CD4-positive, alpha-beta T cell treated with Interleukin-4 for 4 hours (primary cell): ENCODE data around the gene MAGOHB.
"Not testable (repeated sequence)": the region's sequence is repeated elsewhere in the genome, so short reads cannot be mapped to it uniquely, and the experiment has no call there.

Experiments used
- DNase-seq: peaks from one replicate; pipeline ENCODE4 v3.0.0-alpha.2; 2020

MAGOHB gene

DNA sequence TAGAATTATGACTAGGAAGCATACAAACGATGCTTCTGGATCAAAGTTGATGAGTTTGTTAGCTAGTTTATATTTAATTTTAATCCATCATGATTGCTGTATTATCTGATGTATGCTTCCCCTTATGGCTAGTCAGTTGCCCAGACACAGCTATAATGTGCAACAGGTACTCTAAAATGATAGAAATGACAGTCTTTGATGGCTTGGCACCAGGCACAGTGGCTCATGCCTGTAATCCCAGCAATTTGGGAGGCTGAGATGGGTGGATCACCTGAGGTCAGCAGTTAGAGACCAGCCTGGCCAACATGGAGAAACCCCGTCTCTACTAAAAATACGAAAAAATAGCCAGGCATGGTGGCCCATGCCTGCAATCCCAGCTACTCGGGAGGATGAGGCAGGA is 2.2 kb downstream of the MAGOHB start:
- DNase-seq, result not testable (repeated sequence)

DNA sequence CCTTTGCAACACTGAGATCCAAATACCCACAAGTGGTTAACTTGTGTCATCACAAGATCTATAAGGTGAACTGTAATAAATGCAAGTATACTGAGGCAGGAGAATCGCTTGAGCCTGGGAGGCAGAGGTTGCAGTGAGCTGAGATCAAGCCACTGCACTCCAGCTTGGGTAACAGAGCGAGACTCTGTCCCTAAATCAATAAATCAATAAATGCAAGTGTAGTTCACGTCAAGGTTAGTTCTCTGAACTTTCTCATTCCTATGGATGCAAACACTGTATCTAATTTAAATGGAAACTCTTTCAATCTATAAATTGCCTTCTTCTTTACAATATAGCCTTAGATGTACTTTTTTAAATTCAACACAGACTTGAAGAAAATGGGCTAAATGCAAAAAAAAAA is 3.2 kb downstream of the MAGOHB start:
- DNase-seq, result no peak

DNA sequence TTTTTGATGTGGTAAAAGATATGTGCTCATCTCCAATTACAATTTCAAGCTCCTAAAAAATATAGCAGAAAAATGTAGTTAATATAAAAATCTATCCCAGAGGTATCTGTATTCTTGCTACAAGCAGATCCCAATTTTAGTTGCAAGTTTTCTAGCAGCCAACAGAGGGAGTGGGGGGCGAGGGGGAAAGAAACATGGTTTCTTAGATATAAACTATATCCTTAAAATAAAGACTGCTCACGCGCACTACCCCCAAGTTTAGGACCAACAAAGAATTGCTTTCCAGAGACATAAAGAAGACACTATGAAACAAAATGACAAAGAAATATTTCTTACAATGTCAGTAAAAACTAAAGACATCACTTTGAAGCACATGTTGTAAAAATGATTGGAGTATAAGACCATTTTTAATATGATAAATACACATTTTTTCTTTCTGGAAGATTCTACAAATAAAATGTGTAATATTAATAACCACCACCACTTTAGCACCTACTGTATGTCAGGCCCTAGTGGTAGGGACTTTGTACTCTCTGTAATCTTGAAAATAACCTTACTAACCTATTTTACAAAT is 5.4 kb downstream of the MAGOHB start:
- DNase-seq, result no peak

DNA sequence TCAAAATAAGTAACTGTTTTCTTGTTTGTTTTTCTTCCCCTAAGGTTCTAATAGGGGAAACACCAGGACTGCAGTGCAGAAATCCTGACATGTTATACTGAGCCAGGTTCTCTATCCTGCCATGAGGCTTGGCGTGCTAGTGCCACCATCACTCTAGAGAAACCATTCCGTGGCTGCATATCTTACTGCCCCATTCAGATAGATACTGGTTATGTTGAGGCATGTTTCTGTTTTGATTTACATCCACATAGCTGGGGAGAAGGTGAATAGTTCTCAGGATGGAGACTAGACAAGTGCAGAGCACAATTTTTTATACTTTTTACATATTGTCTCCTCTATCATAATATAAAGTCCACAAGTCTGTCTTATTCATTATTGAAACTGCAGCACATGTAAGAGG is 11.5 kb downstream of the MAGOHB start:
- DNase-seq, result no peak

DNA sequence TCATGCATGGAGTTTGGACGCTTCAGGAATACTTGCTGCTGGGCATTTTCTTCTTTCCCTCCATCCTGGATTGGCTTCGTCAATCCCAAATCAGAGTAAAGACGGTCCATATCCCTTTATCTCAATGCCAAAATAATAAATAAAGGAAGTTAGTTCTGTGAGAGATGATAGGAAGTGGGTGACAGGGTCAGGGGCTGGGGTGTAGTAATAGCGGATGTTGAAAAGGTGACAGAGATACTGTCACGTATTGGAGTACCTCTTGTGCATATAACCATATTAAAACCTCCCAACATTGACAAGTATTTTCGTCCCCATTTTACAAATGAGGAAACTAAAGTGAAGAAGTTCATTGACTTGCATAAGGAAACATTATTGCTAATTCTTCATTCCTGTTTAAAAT is 12.4 kb downstream of the MAGOHB start:
- no peak for DNase-seq

DNA sequence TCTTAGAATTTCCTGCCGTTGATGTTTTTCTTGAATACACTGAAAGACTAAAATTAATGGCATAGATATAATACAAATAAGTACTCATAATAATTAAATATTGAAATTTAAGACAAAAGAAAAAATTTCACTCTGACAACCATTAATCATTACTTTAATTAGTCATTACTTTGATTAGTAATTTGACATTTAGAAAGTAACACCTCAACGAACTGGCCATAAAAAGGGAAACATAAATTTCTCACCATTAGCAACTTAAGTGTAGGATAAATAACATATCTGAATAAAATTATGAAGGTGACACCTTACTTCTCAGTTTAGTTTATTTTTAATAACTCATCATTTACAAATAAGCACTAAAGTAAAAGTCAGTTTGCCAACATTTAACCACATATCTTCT is 17.5 kb downstream of the MAGOHB start:
- peak; percentile 34 for DNase-seq

DNA sequence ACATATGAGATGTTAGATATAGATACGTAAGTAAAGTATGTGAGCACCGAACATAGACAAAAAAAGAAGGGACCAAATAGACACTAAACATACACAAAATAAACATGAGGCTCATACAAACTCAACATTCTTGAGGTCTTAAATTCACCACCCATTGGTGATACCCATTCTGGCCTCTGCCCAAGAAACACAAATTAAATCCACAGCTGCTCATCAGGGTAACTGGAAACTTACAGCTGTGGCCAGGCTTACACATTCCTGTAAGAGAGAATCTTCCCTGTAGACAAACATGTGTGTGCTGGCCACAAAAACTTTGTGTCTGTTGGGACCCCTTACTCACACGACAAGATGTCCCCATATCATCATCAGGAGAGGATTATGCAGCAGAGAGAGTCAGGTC is 22.4 kb downstream of the MAGOHB start:
- no peak for DNase-seq

DNA sequence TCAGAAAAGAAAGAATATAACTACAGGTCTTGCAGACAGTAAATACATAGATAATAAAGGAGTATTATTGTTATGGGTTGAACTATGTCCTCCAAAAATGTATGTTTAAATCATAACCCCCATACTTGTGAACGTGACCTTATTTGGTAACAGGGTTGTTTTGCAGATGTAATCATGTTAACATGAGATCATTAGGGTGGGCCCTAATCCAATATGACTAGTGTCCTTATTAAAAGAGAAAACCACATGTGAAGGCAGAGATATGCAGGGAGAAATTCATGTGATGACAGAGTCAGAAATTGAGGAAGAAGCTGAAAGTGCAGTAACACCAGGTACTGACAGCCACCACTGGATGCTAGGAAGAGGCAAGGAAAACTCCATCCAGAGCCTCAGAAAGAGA is 29.0 kb downstream of the MAGOHB start:
- no peak for DNase-seq

DNA sequence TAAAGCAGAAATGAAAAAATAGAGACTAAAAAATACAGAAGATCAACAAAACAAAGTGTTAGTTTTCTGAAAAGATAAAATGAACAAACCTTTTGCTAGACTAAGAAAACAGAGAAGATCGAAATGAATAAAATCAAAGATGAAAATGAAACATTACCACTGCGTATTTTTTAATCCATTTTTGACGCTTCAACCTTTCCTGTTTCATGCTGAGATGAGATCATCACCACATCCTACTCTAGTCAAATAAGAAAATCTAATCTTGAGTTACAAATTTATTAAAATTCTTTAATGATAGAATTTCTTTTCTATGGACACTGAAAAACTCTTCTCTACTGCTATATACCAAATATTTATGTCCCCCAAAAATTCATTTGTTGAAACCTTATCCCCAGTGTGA is 30.7 kb downstream of the MAGOHB start:
- DNase-seq, result no peak

DNA sequence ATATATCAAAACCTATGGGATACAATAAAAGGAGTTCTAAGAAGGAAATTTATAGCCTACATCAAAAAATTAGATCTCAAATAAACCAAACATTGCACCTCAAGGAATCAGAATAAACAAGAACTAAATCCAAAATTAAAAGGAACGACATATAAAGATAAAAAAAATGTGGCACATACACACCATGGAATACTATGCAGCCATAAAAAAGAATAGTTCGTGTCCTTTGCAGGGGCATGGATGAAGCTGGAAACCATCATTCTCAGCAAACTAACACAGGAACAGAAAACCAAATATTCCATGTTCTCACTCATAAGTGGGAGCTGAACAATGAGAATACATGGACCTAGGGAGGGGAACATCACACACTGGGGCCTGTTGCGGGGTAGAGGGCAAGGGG is 31.3 kb downstream of the MAGOHB start:
- not testable (repeated sequence) for DNase-seq

DNA sequence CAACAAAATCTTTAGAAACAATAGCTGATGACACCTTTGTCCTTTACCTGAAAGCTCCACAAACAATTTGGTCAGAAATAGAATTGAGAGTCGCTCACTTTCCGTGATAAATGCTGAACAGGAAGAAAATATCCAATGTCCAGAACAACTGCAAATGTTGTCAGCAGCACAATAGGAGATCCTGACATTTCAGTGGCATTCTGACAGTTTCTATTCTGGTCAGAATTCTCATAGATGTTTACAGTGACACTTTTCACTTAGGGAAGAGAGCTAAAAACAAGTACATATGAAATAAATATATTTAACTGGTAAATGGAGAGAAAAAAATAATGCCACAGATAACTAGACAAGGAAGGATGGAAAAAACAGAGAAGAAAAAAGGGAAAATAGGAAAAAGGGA is 39.1 kb downstream of the MAGOHB start:
- DNase-seq, result no peak

DNA sequence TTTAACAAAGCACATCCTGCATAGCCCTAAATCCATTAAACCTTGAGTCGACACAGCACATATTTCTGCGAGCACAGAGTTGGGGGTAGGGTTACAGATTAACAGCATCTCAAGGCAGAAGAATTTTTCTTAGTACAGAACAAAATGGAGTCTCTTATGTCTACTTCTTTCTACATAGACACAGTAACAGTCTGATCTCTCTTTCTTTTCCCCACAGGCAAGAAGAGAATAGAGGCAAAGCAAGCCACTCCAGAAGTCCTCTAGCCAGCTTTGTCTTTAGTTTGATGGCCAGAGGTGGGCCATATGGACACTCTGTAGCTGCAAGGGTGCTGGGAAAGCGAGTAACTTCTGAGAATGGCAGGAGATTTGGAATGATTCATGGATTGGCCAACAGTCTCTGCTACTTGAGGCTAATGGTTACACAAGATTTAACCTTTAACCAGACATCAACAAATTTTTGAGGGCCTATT is 41.4 kb downstream of the MAGOHB start:
- not testable (repeated sequence) for DNase-seq

DNA sequence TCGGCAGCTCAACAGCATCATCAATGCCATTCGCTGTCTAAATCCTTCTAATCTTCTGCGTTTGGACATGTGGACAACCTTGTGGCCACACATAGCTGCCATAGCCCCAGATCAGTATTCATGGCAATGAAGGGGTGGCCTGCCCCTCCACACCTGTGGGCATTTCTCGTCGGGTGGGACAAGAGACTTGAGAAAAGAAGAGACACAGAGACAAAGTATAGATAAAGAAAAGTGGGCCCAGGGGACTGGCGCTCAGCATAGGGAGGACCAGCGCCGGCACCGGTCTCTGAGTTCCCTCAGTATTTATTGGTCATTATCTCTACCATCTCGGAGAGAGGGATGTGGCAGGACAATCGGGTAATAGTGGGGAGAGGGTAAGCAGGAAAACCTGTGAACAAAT is 42.3 kb downstream of the MAGOHB start:
- no peak for DNase-seq

DNA sequence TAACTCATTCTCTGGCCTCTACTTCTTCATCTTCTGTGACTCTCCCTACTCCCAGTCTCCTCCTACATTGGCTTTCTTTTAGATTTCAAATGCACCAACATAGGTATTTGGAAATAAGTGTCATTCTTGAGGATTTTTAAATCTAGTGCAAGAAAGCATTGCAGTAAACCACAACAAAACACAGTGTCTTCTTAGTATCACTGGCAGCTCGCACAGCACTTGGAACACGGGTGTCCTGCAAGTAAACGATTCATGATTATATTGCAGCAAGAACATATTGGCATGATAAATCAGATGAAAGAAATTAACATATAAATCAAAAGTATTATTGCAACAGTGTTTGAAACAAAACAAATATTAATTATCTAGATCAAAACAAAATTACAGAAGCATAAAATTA is 45.6 kb downstream of the MAGOHB start:
- no peak for DNase-seq

DNA sequence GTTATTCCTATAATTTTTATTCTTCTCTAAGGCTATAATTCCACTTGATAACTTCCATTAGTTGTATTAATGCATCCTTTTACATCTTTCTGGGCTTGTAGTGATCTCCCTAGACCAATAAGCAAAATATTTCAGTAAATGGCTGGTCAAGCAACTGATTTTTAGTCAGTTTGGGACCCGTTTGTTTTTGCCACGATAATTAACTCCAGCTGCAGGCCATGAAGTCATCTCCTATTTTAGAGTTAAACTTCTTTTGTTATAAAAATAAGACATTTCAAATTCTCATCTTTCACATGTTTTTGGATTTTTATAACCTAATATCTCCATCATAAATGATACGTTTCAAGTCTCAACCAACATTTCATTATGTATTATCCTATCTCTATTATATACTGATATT is 49.4 kb downstream of the MAGOHB start:
- DNase-seq, result no peak

DNA sequence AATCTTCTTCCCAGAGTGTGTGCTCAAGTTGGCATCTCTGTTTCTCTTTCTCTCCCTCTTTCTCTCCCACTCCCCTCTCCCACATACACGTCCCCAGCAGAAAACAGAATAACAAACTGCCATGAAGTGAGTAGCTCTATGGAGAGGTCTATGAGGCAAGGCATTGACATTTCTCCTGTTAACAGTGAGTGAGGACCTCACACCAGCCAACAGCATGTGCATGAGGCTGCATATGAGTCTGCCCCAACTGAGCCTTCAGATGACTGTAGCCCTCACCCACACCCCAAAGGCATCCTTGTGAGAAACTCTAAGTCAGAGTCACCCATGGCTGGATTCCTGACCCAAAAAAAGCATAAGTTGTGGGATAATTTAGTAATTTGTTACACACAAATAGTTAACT is 50.4 kb downstream of the MAGOHB start:
- no peak for DNase-seq

DNA sequence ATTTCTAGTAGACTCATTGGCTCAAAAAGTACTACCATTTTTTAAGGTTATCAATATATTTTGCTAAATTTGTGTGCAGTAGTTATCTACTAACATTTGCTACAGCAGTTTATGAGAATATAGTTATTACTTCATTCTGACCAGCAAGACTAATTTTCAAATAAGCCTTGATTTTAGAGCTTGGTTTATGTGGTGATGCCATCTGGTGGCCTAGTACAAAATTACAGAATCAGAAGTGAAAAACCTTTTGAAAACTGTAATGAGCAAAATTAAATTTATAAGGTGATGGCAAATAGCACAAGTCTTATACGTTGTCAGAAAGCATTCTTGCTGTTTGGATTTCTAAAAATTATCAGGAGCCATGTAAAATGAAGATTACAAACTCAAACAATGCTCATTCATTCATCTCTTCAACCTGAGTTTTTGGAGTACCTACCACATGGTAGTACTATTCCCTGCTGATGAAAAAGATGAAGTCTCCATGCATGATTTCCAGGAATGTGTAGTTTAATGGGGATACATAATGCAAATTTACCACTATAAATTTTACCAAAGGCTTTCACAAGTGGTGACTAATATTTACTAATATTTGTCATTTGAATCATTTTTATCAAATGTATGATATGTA is 51.0 kb downstream of the MAGOHB start:
- DNase-seq, result peak; percentile 67

DNA sequence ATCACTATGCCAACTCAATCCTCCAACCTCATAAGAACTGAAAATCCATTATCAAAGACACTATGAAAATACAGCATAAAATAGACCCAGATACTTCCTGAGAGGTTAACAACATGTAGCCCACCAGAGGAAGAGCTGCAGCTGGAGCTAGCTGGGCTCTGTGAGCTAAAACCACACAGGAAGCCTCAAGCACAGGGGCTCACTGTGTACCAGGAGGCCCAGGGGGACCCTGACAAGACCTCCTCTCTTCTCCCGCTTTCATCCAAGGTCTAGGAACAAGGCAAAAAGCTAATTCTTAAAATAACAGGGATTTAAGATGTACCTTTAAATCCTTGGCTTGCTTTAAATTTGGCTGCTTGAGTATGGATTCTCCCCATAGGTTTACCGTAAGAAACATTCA is 54.2 kb downstream of the MAGOHB start:
- peak; percentile 55 for DNase-seq

DNA sequence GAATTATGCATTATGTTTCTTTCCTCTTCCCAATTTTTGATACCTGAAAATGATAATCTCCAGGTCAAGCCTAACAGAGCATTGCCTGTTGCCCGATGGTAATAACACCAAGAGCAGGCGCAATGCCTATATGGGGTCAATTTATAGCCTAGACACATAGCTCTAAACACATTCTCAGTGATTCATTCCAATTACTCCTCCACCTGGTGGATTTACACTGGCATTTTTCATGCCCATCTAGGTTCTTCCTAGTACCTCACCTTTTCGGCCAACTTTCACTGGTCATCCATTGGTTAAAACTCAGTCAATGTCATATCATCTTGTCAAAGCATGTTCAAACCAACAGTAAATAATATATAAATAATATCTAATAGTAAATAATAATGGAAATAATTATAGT is 54.6 kb downstream of the MAGOHB start:
- DNase-seq, result no peak

DNA sequence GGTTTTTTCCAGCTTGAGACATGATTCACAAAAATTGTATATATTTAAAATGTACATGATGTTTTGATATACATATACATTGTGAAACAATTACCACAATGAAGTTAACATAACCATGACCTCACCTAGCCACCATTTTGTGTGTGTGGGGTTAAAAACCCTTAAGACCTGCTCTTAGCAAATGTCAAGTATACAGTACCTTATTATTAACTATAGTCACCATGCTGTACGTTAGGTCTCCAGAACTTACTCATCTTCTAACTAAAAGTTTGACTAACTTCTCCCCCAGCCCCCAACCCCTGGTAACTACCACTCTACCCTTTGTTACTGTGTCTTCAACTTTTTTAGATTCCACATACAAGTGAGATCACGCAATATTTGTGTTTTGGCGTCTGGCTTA is 55.1 kb downstream of the MAGOHB start:
- DNase-seq, result peak; percentile 54

DNA sequence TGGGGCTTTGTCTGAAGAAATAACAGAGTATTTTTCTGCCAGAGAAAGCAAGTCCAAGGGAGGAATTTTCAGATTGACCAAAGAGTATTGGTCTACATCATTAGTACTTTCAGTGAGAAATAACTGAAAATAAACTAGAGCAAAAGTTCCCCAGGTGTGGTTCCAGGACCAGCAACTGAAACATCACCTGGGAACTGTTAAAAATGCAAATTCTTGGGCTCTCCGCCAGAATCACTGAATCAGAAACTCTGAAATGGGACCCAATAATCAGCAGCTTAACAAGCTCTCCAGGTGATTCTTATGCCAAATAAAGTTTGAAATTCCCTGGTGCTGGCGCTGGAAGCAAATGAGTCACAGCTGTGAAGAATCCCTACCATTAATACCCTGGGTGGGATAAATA is 55.6 kb downstream of the MAGOHB start:
- no peak for DNase-seq

DNA sequence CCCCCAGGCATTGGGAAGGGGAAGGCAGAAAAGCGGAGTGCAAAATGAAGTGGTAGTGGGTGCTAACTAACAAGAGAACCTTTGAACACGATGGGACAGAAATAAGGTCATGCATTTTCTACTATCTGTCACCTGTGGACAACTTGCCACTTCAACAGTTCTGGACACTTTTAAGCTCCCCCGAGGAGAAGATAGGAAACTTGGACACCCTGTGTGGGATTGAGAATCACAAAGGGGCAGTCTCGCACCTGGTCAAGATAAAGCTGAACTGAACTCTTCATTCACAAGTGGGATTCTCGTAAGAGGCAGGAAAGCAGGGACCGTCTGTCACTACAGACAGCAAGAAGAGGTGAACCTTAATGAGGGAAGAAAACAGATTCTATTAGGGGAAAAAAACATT is 56.1 kb downstream of the MAGOHB start:
- DNase-seq, result no peak

DNA sequence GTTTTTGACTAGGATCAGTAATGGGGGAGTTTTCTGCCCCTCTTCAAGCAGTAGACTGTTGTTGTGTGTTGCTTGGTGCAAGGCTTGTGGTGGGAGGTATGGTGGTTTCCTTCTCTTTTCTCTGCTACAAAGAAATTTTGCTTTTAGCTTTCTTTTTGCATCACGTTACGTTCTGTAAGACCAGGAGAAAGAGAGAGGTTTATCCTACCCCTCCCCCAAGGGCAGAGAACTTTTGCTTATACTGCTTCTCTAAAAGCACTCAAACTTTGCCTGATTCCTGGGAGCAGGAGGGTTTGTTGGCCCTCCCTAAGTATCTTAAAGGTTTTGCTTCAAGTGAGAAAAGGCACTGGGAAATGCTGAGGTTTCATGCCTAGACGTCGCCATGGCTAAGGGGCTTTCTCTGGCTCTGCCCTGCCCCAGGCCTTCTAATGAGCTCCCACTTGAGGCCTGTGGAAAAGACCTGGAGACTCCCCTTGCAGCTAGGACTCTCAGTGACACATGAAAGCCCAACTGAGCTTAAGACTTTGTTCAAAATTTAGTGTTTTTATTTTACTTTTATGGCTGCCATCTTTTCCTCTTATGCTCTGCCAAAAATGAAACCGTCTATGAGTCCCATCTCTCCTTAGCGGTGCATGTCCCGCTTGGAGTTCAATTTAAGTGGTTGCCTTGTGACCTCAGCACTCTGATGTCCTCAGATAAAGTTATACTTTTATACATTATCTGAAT is 58.5 kb downstream of the MAGOHB start:
- peak; percentile 77 for DNase-seq

DNA sequence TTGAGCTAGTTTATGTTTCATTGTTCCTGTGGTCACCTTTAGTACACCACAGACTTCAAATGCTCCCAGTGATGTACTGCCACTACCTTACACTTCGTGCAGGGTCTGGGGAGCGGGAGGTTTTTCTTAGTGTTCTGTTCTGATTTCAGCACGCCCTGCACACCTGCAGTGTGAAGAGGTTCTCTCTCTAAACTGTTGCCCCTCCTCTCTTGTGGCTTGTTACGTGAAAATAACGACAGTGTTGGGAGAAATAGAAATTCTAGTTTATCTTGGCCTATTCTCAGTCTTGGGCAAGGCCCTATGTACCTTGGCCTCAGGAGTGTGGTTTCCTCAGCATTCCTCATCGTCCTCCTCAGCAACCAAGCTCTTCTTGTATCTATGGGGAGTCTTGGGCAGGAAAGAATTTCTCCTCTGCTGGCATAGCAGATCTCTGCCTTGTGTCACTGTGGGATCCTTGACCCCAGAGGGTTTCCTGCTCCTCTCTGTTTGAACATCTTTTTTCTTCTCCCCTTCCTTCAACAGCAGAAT is 59.1 kb downstream of the MAGOHB start:
- DNase-seq, result peak; percentile 71
